IPS DF 6.9 (cell line): ENCODE results near the gene HNRNPA3.

Experiments
- DNase-seq: peaks from one replicate; pipeline ENCODE4 v3.0.0-alpha.2; 2013; ENCODE audit warnings: low read depth, low spot score
- H3K27ac ChIP-seq: one replicate; pipeline ENCODE4 v1.5.1; 2013; ENCODE audit warnings: low read length, control low read depth
- H3K27me3 ChIP-seq: 2 replicates; pipeline ENCODE4 v1.6.1; 2013; ENCODE audit warnings: mild to moderate bottlenecking, low read length; ENCODE audit not compliant: control insufficient read depth, insufficient read depth
- H3K36me3 ChIP-seq: 2 replicates; pipeline ENCODE4 v1.6.1; 2013; ENCODE audit warnings: low read length; ENCODE audit not compliant: control insufficient read depth, insufficient read depth
- H3K4me1 ChIP-seq: 2 replicates; pipeline ENCODE4 v1.6.1; 2013; ENCODE audit warnings: low read length; ENCODE audit not compliant: control insufficient read depth, insufficient read depth
- H3K4me3 ChIP-seq: 2 replicates; pipeline ENCODE4 v1.5.1; 2013; ENCODE audit warnings: mild to moderate bottlenecking, low read length
- H3K9me3 ChIP-seq: 2 replicates; pipeline ENCODE4 v1.6.1; 2013; ENCODE audit warnings: low read length, inconsistent platforms; ENCODE audit not compliant: control insufficient read depth, insufficient read depth
- WGBS: extraction: QIAGEN DNeasy Blood & Tissue Kit; methylation state at CpG from one replicate; pipeline ENCODE4 v1.1.7; 2013; ENCODE audit warnings: mixed read lengths, missing lambda C conversion rate; ENCODE audit not compliant: insufficient read length, insufficient coverage; 5-methylcytosine and 5-hydroxymethylcytosine counted together

HNRNPA3 gene

DNA sequence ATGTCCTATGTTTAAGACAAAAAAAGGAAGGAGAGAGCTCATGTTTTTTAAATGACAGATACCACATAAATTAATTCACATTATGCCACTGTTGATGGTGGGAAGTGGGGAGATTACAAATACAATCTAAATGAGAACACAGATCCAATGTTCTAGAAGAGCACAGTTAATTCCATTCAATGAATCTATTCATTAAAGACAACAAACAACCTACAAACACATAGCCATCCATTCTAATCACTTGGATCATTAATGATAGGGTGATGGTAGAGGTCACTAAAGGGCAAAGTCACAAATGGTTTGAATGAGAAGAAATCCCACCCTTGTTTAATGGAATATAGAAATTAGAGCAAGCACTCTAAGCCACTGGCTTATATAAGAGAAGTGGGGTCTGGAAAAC, 21.7 kb downstream of the HNRNPA3 start:
- Histone ChIP-seq H3K4me1 (no peaks in the 10 kb centered on the region), H3K27ac (no peak overlapping the region)

DNA sequence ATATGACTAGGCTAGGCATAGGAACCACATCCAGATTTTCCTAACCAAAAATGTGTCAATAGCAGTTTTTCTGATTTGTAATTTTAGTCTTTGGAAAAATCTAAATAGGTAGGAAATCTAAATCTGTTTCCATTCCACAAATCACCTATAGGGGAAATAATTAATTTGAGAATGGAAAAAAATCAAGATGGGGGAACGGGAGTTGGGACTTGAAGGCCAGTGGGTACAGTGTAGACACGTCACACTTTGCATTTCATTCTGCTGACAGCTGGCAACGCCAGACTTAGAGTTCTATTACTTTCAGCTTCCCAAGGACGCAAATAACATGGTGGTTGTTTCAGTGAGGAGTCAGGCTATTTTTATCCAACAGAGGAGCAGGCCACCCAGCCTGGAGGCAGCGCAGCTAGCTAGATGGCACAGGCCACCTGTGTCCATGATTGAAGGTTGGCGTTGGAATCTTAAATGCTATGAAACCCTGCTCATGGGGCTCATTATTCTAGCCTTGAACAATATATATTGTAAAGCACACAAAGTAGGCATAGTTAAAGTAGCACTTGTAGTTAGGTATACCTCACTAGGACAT, 23.4 kb downstream of the HNRNPA3 start:
- Histone ChIP-seq H3K4me3 (no peak overlapping the region), H3K27ac (no peak overlapping the region), H3K9me3 (no peaks in the 10 kb centered on the region; the same call in 1 of the 2 replicates), H3K27me3 (no peaks in the 10 kb centered on the region), H3K4me1 (no peaks in the 10 kb centered on the region), H3K36me3 (peaks cover 7% of the 10 kb centered on the region; the same call in 1 of the 2 replicates)
- DNase-seq = no peak
- no CpG with 5 or more reads among the region's 6 CpGs for WGBS

More for the DNA sequence above, 21.7 kb downstream of the HNRNPA3 start:
- no peak overlapping the region for H3K4me3 ChIP-seq
- peaks cover 12% of the 10 kb centered on the region; the same call in 1 of the 2 replicates for H3K36me3 ChIP-seq
- H3K27me3 ChIP-seq = no peaks in the 10 kb centered on the region
- H3K9me3 ChIP-seq = no peaks in the 10 kb centered on the region; the same call in 1 of the 2 replicates
- no peak for DNase-seq

DNA sequence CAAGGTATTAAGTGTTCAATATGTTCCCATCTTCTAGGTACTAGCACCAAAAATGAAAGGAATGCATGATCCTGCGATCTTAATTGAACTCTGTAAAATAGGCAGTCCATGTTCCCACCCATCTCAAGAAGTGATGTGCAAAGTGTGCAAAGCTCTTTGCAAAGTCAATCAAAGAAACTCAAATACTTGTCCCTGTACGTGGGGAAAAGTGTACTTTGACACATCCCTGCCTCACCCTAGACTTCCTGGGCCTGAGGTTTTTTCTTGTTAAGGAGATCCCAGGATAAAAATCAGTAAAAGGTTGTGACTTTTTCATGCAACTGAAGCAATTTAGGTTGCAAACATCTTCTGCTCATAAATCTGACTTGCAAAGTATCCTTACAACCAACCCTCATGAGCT, 25.3 kb downstream of the HNRNPA3 start:
- no CpG with 5 or more reads among the region's 2 CpGs for WGBS
- no peaks in the 10 kb centered on the region; the same call in 1 of the 2 replicates for H3K9me3 ChIP-seq

DNA sequence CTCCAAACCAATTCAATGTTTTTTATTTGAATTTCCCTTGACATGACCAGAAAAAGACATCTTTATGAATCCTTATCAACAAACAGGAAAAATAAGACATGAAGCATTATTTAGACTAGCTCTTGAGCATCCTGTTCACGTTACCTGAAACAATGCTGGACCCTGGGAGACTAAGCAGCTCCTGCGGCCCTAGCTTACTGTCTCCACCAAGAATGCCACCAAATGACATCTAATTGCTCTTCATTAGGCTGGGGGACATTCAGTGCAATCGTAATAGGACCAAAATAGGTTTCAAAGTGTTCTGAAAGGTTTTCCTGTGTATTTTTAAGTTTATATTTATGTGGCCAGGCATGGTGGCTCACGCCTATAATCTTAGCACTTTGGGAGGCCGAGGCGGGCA, 26.5 kb downstream of the HNRNPA3 start:
- no peak for DNase-seq
- H3K4me3 ChIP-seq = no peak overlapping the region
- H3K27ac ChIP-seq = no peak overlapping the region
- H3K4me1 ChIP-seq = no peaks in the 10 kb centered on the region; the same call in 1 of the 2 replicates
- H3K36me3 ChIP-seq = no peaks in the 10 kb centered on the region
- H3K9me3 ChIP-seq = no peaks in the 10 kb centered on the region
- WGBS = no CpG with 5 or more reads among the region's 6 CpGs
- no peaks in the 10 kb centered on the region for H3K27me3 ChIP-seq

More for the DNA sequence above, 25.3 kb downstream of the HNRNPA3 start:
- H3K4me3 ChIP-seq = no peak overlapping the region
- no peaks in the 10 kb centered on the region for H3K27me3 ChIP-seq
- H3K36me3 ChIP-seq = no peaks in the 10 kb centered on the region
- no peaks in the 10 kb centered on the region; the same call in 1 of the 2 replicates for H3K4me1 ChIP-seq
- no peak overlapping the region for H3K27ac ChIP-seq
- no peak for DNase-seq

DNA sequence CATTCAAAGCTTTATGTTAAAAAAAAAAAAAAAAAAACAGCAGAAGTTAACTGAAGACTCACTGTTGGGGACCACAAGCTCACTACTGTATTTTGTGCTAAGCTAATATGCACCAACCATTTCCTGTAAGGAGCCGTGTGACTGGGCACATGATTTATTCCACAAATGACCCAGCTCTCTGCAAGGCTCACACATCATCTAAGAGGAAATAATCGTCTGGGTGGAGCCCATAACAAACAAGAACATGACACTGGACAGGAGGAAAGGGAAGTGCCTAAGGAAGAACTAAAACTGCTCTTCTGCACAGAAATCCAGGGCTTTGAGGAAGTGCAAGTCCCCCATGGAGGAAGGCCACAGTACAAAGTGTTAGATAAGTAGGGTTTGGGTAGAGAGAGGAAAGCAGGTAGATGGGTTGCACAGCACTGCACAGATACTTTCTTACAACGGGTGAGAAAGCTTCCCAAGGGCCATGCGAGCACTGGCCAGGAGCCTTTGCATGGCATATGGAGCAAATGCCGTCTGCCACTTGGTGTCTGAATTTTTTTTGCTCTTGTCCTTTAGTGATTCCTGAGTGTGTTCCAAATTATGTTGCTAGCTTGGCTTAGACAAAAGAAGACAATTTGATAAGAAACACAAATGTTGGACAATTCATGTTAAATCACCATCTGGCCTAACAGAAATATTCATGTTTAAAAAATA, 27.5 kb downstream of the HNRNPA3 start:
- no peaks in the 10 kb centered on the region for H3K9me3 ChIP-seq
- WGBS = no CpG with 5 or more reads among the region's 5 CpGs
- no peaks in the 10 kb centered on the region for H3K36me3 ChIP-seq
- no peaks in the 10 kb centered on the region; the same call in 1 of the 2 replicates for H3K4me1 ChIP-seq
- DNase-seq = no peak
- no peak overlapping the region for H3K4me3 ChIP-seq
- H3K27ac ChIP-seq = no peak overlapping the region
- no peaks in the 10 kb centered on the region for H3K27me3 ChIP-seq

DNA sequence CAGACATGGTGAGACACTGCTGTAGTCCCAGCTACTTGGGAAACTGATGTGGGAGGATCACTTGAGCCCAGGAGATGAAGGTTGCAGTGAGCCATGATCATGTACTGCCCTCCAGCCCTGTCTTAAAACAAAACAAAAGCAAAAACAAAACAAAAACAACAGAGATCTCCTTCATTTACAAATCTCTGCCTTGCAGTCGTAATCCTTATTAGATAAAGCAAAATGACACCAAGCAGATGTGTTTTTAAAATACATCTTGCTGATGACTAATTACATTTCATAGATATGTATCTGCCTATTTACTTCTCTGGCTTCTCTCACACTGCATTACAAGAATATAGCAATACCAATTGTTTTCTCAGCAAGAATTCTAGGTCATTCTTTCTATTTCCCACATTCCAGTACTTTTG, 29.1 kb downstream of the HNRNPA3 start:
- Histone ChIP-seq H3K4me1 (no peaks in the 10 kb centered on the region; the same call in 1 of the 2 replicates), H3K4me3 (no peak overlapping the region)

DNA sequence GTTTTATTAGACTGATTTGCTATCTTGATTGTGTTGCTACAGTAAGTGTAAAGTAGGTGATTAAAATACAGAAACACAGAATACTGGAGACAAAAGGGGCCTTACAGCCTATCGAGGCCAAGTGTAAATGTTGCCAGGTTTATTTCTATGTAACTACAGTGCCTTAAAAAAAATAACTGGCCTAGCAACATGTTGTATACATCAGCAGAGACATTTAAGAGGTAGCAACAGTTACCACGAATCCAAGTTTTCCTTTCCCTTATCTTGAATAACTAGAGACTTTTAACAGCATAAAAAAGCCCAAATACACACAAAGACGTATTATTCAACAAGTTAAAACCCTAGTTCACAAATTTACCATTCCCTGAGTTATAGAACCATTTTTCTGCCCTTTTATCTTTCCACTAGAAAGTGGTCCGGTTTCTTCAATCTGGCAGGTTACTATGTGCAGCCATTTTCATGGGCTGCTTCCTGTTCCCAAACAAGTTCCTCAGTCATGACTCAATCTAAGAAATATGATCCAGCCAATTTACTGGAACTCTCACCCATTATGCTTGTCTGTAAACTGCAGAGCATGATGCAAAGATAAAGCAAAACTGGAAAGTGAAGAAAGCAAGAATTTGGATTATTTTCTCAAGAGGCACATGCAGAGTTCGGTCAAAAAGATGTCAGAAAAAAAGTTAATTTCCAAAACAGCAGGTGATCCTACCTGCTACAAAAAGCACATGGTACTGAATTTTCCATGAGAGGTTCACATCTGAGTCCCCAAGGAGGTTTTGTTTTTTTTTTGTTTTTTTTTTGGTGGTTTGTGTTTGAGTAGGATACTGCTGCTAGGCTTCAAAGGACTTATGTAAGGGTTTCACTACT, 29.8 kb downstream of the HNRNPA3 start:
- no peak overlapping the region for H3K27ac ChIP-seq
- no CpG with 5 or more reads among the region's 5 CpGs for WGBS
- no peak for DNase-seq
- H3K9me3 ChIP-seq = no peaks in the 10 kb centered on the region
- H3K4me1 ChIP-seq = no peaks in the 10 kb centered on the region; the same call in 1 of the 2 replicates
- no peaks in the 10 kb centered on the region for H3K36me3 ChIP-seq
- H3K4me3 ChIP-seq = no peak overlapping the region
- H3K27me3 ChIP-seq = no peaks in the 10 kb centered on the region

More for the DNA sequence above, 29.1 kb downstream of the HNRNPA3 start:
- Histone ChIP-seq H3K27me3 (no peaks in the 10 kb centered on the region), H3K27ac (no peak overlapping the region), H3K36me3 (no peaks in the 10 kb centered on the region), H3K9me3 (no peaks in the 10 kb centered on the region)
- DNase-seq = no peak
- WGBS = no CpG with 5 or more reads among the region's 1 CpG

DNA sequence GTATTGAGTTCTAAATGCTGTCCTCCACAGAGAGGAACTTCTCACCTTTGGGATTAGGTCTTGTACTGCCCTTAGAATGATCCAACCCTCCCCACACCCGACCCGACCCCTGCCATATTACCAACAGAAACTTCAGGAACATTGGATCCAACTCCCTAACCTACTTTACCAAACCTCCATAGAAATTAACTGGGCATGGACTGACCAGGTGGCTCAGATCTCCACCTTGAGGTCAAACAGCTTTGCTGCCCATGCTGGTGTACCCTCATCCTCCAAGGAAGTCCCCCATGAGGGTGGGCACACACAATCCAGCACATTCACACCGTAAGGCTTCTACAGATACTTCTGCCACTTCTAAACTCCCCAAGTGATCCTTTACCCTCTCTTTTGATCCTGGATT, 30.5 kb downstream of the HNRNPA3 start:
- no CpG with 5 or more reads among the region's 3 CpGs for WGBS
- Histone ChIP-seq H3K36me3 (no peaks in the 10 kb centered on the region), H3K27ac (no peak overlapping the region), H3K27me3 (no peaks in the 10 kb centered on the region), H3K4me3 (no peak overlapping the region), H3K9me3 (no peaks in the 10 kb centered on the region), H3K4me1 (no peaks in the 10 kb centered on the region; the same call in 1 of the 2 replicates)
- DNase-seq = no peak

DNA sequence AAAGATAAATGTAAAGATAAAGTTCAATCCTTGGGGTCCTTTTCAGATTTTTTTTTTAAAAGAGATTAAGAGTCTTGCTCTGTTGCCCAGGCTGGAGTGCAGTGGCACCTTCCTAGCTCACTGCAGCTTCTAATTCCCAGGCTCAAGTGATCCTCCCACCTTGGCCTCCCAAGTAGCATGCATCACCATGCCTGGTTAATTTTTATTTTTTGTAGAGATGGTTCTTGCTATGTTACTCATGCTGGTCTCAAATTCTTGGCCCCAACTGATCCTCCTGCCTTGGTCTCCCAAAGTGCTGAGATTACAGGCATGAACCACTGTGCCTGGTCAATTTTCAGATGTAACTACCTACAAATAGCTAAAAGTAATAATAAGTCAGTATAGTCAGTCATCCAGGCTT, 30.9 kb downstream of the HNRNPA3 start:
- H3K4me1 ChIP-seq = no peaks in the 10 kb centered on the region; the same call in 1 of the 2 replicates
- no peak overlapping the region for H3K27ac ChIP-seq

DNA sequence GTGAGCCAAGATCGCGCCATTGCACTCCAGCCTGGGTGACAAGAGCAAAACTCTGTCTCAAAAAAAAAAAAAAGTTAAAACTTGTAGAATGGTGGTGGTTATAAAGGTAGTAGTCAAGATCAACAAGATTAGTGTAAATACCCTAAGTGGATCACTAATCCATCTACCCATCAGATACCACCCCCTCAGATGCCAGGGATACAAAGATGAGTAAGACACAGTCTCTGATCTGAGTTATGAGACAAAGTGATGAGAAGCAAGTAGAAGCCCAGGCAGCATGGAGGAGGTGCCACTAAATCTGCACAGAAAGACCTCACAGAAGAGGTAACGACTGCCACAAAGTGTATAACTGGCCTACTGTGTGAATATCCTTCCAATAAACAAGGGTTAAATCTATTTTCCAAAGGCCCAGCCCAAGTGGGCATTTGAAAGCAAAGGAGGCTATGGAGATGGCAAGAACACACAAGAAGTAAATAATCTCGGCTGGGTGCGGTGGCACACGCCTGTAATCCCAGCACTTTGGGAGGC, 31.7 kb downstream of the HNRNPA3 start:
- no peaks in the 10 kb centered on the region; the same call in 1 of the 2 replicates for H3K4me1 ChIP-seq
- no CpG with 5 or more reads among the region's 6 CpGs for WGBS
- H3K27me3 ChIP-seq = no peaks in the 10 kb centered on the region
- no peaks in the 10 kb centered on the region for H3K9me3 ChIP-seq
- no peak overlapping the region for H3K27ac ChIP-seq
- DNase-seq = no peak
- H3K4me3 ChIP-seq = no peak overlapping the region
- H3K36me3 ChIP-seq = no peaks in the 10 kb centered on the region

More for the DNA sequence above, 30.9 kb downstream of the HNRNPA3 start:
- Histone ChIP-seq H3K27me3 (no peaks in the 10 kb centered on the region), H3K9me3 (no peaks in the 10 kb centered on the region), H3K4me3 (no peak overlapping the region), H3K36me3 (no peaks in the 10 kb centered on the region)
- DNase-seq = no peak
